Inflammatory macrophage treated with lipopolysaccharide for 4 hours (primary cell): ENCODE results near the gene COQ8B.
"Not testable (repeated sequence)": the region's sequence is repeated elsewhere in the genome, so short reads cannot be mapped to it uniquely, and the experiment has no call there.

Experiments
- DNase-seq: peaks from one replicate; pipeline ENCODE4 v3.0.0-alpha.2; 2020

The COQ8B gene

DNA sequence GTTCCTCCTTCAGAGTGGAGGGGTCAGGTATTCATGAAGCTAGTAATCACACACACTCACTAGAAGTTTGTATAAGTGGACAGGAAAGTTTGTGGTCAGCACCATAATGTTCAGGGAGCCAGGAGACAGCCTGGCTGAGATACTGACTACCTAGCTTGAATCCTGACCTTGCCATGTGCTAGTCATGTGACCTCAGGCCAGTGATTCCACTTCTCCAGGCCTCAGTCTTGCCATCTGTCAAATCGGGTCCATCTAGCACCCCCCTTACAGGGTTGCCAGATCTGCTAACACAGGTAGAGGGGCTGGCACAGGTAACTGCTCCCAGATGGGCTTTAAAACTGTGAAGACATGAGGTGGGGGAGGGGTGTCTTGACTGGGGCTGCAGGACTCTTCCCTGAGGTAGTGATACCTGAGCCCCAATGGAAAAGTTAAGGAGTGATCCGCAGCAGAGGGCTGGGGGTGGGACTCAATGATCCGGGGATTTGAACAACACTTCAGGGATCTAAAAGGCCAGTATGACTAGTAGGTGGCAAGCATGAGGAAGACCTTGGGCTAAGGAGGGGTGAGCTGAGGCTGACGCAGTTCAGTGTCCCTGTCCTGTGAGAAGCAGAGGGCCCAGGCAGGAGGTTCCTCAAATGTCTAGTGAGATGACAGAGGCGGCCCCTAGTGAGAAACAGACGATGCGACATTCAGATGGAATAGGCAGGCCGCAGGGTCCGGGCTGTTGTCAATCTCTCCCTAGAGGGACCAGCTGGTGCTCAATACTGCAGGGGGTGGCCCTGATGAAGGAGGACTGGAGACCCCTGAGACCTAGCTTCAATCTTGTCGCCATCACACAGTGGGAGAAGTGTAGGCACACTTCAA lies 25.1 kb upstream of the COQ8B start:
- peak; percentile 35 for DNase-seq

DNA sequence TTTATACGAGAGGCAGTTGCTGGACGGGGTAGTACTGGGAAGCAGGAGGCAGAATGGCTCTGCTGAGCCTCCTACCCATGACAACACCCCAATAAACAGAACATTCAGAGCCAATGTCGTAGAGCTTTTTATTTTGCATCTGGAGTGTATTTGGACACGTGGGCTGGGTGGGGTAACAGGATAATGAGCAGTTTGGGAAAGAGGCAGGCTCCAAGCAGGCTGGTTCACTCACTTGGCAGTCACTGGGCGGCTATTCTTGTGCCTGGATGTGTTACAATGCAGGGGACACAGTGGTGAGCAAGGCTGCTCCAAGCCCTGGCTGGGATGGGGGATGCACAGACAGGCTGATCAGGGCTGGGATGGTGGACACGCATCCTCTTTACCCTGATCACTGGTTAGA lies 24.1 kb upstream of the COQ8B start:
- DNase-seq: no peak

DNA sequence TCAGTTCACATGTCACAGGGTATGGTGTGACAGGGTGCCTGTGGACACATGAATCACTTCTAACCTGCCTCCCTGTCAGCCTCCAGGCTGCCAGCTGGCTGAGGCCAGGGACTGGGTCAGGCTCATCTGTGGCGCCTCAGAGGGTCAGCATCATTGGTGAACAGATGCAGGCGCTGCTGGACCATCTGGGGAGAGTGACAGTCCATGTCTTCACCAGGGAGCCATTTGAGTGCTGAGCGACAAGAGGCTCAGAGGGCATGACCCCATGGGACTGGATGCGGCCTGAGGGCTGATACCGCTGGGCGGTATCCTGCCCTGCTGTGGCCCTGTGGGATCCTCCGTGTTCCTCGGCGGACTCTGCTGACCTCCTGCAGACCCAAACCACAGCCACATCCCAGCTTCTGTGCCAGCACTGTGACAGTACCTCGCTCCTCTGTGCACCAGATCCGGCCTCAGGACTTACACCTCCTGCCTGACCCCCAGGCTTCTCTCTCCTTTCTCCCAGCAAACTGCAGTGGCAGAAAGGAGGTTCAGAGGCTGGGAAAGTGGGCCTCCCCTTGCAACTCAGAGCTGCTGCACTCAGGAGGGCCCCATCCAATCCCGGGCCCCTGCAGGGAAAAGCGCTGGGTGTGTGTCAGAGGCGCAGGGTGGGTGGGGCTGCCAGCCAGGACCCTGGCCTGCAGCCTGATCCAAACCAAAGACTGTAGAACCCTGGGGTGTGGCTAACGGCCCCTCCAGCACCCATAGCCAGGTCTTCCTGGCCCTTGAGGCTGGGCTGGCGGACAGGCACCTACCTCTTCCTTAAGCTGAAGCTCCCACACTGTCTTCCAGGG lies 23.4 kb upstream of the COQ8B start:
- no peak for DNase-seq

DNA sequence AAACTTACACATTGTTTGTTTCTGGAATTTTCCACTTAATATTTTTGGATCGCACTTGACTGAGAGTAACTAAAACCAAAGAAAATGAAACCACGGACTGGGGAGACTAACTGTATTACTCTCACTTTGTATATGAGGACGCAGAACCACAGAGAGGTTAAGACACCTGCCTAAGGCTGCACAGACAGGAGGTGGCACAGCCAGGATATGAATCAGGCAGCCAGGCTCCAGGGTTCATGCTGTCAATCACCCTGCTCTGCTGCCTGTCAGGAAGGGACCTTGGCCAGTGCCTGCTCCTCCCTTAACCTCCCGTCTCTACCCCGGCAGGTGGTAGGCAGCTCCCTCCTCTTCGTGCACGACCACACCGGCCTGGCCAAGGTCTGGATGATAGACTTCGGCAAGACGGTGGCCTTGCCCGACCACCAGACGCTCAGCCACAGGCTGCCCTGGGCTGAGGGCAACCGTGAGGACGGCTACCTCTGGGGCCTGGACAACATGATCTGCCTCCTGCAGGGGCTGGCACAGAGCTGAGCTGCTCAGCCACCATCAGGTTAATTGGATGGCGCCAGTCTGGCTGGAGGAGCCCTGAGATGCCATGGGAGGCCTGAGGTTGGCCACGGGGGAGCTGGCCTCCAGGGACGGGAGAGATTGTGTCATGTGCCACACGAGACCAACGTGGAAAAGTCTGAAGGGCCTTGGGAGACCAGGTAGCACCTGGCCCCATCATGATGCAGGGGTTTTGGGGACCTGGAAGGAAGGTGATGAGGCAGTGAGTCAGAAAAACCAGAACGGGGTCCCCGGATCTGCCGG lies 22.5 kb upstream of the COQ8B start:
- no peak for DNase-seq

DNA sequence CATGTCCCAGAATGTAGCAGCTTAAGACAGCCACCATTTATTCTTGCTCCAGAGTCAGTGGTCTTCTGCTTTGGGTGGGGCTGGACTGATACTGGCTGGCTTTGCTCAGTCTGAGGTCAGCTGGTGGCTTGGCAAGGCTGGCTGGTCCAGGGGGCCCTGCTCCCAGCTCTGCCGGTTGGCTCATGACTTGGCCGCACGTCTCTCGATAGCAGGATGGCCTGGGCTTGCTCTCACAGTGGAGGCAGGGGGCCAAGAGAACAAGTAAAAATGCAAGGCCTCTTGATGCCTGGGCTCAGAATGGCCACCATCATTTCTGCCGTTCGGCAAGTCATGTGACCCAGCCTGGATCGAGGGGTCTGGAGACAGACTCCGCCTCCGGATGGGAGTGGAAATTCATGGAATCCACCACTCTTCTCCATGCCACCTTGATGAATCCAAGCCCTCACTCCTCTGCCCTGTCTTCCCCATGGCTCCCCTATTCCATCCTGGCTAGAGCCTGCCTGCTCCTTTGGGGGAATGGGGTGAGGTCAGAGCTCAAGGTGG lies 20.5 kb upstream of the COQ8B start:
- no peak for DNase-seq

DNA sequence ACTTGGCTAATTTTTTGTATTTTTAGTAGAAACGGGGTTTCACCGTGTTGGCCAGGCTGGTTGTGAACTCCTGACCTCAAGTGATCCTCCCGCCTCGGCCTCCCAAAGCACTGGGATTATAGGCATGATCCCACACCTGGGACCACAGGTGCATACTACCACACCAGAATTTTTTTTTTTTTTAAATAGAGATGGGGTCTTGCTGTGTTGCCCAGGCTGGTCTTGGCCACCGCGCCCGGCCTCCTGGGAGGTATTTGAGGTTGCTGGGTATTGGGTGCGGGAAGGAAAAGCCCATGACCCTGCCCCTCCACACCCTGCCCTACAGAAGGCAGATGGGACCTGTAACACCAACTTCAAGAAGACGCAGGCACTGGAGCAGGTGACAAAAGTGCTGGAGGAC lies 20.0 kb upstream of the COQ8B start:
- no peak for DNase-seq

DNA sequence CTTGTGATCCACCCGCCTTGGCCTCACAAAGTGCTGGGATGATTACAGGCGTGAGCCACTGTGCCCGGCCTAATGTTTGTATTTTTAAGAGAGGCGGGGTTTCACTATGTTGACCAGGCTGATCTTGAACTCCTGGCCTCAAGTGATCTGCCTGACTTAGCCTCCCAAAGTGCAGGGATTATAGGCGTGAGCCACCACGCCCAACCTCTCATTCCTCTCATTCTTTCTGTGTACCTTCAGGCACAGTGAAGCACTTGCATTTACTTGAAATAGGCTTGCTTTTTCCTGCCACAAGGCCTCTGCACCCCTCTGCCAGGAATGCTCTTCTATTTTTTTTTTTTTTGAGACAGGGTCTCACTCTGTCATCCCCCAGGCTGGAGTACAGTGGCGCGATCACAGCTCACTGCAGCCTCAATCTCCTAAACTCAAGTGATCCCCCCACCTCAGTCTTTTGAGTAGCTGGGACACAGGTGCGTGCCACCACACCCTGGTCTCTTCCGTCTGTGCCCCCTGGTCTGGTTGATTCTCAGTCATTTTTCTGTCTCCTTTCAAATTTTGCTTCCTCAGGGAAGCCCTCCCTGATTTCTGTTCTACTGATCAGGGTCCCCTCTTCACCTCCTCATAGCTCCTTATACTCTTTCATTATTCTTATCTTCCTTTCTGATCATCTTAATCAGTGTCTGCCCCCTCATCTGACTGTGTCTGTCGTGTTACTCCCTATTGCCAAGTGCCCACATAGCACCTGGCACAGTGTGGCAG lies 18.5 kb upstream of the COQ8B start:
- no peak for DNase-seq

DNA sequence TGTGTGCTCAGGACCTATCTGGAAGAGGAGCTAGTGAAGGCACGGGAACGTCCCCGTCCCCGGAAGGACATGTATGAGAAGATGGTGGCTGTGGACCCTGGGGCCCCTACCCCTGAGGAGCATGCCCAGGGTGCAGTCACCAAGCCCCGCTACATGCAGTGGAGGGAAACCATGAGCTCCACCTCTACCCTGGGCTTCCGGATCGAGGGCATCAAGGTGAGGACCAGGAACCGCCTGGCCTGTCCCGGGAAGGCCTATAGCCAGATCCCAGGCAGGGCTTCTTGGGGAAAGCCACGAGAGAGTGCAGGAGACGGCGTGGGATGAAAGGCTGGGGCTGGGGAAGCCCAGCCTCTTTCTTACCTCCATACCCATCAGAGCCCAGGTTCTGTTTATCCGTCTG lies 16.5 kb upstream of the COQ8B start:
- no peak for DNase-seq

DNA sequence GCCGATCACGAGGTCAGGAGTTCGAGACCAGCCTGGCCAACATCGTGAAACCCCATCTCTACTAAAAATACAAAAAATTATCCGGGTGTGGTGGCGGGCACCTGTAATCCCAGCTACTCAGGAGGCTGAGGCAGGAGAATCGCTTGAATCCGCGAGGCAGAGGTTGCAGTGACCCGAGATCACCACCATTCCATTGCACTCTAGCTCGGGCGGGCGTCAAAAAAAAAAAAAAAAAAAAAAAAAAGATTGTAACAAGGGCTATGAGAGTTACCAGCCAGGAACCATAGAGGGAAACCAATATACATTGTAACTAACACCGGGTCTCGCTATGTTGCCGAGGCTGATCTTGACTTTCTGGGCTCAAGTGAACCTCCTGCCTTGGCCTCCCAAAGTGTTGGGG lies 15.6 kb upstream of the COQ8B start:
- DNase-seq: not testable (repeated sequence)

DNA sequence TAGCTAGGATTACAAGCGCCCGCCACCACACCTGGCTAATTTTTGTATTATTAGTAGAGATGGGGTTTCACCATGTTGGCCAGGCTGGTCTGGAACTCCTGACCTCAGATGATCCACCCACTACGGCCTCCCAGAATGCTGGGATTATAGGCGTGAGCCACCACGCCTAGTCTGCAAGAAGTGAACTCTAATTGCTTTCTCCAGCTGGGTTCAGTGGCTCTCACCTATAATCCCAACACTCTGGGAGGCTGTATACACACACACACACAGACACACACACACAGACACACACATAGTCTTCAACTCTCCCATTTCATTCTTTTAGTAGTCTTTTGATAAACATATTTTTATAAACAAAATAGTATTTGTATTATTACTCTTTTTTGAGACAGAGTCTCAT lies 13.4 kb upstream of the COQ8B start:
- not testable (repeated sequence) for DNase-seq

DNA sequence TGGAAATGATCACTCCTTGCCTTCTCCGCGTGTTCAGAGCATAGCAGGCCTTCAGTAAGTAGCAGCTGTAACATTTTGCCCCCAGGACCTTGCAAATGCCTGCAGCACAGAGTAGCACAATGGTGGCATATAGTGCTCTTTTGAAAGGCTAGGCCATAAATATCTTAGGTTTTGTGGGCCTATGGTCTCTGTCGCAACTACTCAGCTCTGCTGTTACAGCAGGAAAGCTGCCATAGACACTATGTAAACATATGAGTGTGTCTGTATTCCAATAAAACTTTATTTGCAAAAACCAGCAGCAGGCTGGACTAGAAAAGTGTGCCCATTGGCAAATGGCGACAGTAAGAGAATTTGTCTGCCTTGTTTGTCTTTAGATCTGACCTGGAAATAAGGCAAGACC lies 9.6 kb upstream of the COQ8B start:
- no peak for DNase-seq

DNA sequence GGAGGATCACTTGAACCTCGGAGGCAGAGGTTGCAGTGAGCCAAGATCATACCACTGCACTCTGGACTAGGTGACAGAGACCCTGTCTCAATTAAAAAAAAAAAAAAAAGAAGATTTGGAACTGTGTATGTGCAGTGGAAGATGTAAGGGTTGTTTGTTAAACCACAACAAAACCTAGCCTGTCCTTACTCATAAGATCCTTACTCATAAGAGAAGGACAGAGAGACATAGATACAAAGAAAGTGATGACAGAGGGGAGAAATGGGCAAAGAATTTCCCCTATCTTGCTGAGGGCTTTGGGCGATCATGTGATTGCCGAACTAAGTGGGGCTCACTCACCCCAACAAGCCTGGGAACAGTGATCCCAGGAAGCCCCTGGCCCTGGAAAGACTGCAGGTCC lies 8.2 kb upstream of the COQ8B start:
- DNase-seq: no peak

DNA sequence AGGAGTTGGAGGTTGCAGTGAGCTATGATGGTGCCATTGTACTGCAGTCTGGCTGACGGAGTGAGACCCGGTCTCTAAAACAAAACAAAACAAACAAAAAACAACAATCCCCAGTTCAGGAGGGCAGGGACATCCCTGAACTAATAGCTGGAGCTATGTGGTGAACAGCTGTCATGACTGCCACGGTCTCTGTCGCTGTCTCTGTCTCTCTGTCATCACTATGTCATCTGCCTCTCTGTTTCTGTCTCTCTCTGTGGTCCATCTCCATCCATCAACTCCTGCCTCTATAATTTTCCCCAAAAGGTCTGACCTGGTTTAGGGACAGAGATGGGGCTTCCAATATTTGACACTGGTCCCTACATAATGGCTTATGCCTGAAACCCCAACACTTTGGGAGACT lies 7.6 kb upstream of the COQ8B start:
- no peak for DNase-seq

DNA sequence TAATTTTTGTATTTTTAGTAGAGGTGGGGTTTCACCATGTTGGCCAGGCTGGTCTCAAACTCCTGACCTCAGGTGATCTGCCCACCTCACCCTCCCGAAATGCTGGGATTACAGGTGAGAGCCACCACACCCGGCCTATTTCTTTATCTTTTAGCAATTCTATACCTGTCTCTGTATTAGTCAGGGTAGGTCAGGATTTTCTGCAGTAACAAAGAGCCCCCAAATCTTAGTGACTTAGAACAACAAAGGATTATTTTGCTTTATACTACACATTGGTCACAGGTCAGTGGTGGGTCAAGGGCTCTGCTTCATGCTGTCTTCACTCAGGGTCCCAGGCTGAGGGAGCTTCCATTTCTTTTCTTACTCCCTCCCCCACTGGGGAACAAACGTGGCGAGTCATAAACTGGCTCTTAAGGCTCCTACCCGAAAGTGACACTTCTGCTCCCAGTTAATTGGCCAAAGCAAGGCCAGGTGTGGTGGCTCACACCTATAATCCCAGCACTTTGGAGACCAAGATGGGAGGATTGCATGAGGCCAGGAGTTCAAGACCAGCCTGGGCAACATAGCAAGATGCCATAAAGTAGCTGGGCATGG lies 7.1 kb upstream of the COQ8B start:
- DNase-seq: no peak

DNA sequence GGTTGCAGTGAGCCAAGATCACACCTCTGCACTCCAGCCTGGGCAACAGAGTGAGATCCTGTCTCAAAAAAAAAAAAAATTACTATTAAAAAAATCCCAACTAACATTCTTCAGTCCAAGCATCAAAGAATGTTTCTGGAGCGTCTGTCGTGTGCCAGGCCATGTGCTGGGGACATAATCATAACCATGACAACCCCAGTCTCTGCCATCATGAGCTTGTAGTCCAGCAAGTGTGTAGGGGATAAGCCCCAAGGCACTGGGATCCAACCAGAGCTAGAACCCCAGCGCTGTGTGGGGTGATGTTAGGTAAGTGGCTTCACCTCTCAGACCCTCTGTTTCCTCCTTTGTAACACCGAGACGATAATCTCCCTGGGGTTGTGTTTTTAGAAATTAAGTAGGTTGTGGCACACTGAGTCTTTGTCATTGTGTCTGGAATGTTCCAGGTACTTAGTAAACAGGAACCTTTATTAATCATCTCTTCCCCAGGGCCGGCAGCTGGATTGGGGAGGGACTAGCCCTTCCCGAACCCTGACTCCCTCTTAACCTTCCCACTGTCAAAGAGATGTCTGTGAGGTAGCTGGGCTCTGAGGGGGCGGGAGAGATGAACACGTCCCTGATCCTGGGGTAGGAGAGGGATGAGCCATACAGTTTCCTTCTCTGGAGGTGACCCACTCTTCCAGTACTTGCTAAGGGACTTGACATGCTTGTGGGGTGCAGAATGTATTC lies 5.4 kb upstream of the COQ8B start:
- DNase-seq: no peak

DNA sequence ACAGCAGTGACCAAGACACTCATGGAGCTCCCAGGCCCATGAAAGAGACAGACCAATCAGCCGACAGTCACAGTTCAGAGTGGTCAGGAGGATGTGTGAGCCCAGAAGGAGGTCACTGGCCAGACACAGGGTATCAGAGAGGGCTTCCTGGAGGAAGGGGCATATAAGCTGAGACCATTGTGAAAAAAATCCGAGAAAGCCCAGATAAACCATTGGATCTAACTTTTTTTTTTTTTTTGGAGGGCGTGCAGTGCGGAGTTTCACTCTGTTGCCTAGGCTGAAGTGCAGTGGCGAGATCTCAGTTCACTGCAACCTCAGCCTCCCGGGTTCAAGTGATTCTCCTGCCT lies 4.4 kb upstream of the COQ8B start:
- no peak for DNase-seq

DNA sequence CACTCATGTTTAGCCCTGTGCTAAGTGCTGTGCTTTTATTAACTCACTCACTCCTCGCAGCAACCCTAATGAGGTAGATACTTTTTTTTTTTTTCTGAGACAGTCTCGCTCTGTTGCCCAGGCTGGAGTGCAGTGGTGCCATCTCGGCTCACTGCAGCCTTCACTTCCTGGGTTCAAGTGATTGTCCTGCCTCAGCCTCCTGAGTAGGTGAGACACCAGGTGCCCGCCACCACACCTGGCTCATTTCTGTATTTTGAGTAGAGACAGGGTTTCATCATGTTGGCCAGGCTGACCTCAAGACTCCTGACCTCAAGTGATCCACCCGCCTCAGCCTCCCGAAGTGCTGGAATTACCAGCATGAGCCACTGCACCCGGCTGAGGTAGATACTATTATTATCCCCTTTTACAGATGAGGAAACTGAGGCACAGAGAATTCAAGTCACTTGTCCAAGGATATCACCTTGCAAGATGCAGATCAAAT lies 2.8 kb upstream of the COQ8B start:
- no peak for DNase-seq

DNA sequence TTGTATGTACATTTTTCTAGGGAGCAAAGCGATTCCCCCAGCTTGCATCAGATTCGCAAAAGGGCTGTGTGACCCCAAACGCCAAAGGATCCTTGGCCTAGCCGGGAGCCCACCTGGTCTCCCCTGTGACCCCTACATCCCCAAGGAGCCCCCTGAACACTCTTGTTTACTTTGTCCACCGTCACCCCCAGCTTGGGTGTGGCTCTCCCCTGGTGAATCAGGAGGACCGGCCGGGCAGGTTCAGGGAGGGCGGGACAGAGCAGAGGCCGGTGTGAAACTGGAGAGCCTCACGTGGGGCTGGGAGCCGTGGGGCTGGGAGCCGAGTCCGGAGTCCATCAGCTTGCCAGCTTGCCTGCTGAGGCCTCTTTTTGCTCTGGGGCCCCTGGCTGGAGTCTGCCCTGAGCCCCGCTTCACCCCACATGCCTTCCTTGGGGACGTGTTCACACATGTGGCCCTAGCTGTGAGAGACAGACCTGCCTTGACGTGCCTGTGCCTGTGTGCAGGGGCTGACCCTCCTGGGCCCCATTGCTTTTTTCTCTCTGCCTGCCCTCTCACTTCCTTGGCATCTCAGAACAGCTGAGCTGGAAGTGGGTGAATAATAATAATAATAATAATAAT lies 2.2 kb upstream of the COQ8B start:
- no peak for DNase-seq

DNA sequence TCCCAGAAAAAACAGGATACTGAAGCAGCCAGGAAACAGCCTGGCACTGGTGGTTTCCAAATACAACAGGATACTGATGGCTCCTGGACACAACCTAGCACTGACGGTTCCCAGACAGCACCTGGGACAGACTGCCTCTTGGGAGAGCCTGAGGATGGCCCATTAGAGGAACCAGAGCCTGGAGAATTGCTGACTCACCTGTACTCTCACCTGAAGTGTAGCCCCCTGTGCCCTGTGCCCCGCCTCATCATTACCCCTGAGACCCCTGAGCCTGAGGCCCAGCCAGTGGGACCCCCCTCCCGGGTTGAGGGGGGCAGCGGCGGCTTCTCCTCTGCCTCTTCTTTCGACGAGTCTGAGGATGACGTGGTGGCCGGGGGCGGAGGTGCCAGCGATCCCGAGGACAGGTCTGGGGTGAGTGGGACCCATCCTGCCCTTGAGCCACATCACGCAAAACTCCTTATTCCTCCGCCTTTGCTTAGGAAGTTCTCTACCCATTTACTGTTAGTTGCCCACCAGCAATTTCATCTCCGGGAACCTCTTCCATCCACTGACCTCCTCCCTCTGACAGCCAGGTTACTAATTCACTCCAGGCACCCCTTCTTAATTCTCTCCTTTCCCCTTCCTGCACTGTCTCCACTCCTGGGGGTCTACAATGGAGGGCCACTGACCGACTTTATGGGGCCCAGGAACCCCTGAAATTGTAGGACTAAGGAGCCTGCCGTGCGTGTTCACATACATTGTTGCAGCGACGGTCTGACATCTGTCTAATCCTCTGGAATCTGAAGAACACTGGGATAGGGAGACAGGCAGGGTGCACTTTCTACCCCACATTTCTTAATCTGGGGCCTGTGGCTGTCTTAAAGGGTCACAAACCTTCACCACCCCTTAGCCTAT lies 1.4 kb upstream of the COQ8B start:
- no peak for DNase-seq
